Measurements from ENCODE around the gene TMEM167A. TPM values are rescaled to one million over a fixed set of nuclear protein-coding genes. Genes with fewer than 3 reads are reported as not detected.

Gene TMEM167A
- total and polyA plus RNA-seq, 2 donors (not counting 1 experiment from before 2014, with no cell fraction given) = 54.0 to 89.0 TPM

DNA sequence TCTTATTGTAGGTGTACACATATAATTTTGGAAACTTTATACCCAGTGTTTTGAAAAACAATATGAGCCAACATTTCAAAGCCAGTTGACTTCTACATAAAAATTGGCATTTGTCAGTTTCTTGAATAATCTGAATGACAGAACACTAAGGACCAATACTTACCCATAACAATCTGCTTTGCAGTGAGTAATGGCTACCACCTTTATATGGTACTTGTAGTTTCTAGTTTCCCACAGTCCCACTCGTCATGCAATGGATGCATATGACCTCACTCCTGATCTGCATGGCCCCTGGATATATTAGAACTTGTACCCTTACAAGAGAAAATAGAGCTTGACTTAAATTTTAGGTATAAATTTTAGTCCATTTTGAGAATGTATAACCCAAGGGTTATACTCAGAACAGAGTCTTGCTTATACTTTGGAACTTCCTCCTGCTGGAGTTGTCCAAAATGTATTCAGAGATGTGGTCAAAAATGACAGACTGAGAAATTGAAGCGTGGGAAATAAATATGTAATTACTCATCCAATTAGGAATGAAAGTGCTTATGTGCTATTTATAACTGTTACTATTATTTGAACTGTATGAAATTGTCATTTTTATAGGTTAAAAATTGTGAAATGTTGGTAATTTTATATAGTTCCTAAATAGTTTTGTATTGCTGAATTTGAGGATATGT, 19.6 kb upstream of the TMEM167A start:
- Histone ChIP-seq H3K4me2 (ENCODE audit: extremely low read depth, insufficient read depth, low read length) (no peak overlapping the region), H3K4me1 (ENCODE audit: control insufficient read depth, extremely low read depth, insufficient read depth, low read length) (peaks cover 11% of the 10 kb centered on the region), H3K4me3 (replicated peaks in 1 of 4; ENCODE audit: control extremely low read depth in 1 of 4, insufficient read depth in 1 of 4, low read depth in 3 of 4, low read length in 4 of 4) (peak overlapping the region in 1 of 4 experiments; percentile 14), H3K27me3 (ENCODE audit: control insufficient read depth, insufficient read depth, low read length) (no peaks in the 10 kb centered on the region), H3K27ac (ENCODE audit: insufficient read depth, low read length) (no peak overlapping the region), H3K36me3 (ENCODE audit: control insufficient read depth, insufficient read depth, low read length) (no peaks in the 10 kb centered on the region), H3K79me2 (ENCODE audit: control insufficient read depth, insufficient read depth, low read length) (no peaks in the 10 kb centered on the region), H3K9ac (ENCODE audit: insufficient read depth, low read length) (no peak overlapping the region), H3K9me3 (ENCODE audit: control insufficient read depth, insufficient read depth, low read depth, low read length) (no peaks in the 10 kb centered on the region), H4K20me1 (ENCODE audit: control insufficient read depth, extremely low read depth, insufficient read depth, low read length) (no peaks in the 10 kb centered on the region), H2AFZ (ENCODE audit: low read length) (no peak overlapping the region)
- TF ChIP-seq EZH2 (IDR thresholded peaks at IDR 0.05; ENCODE audit: low read length, missing control alignments) (no peak), CTCF (conservative IDR thresholded peaks at IDR 0.05 in 1 of 2, IDR thresholded peaks at IDR 0.05 in 1 of 2; ENCODE audit: low read depth in 1 of 2, low read length in 2 of 2) (no peak)
- DNase-seq (ENCODE audit: low read depth in 2 of 2) = peak in 1 of 2 donors; percentile 72

DNA sequence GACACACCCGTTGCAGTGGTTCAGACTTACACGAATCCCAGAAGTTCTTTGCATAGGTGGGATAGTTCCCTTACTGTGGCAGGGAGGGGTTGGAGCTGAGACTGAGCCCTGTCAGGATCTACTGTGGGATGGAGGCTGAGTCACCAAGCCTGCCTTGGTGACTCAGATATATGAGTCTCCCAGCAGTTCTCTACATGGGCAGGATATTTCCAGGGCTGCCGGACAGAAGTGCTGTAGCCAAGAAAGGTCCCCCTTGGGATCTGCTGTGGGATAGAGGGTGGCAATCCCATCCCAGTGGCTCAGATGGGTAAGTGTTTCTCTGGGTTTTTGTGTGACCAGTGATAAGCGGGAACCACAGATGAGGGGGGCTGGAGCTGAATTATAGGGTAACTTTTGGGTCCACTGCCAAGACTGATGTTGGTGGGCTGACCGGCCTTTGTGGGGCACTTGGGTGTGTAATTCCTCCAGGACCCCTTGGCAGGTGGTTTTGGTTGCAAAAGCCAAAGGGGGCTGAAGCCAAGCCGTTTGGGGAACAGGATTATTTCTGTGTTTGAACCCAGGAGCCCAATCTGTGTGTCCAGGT, 18.9 kb upstream of the TMEM167A start:
- TF ChIP-seq EZH2 (IDR thresholded peaks at IDR 0.05; ENCODE audit: low read length, missing control alignments) (no peak), CTCF (conservative IDR thresholded peaks at IDR 0.05 in 1 of 2, IDR thresholded peaks at IDR 0.05 in 1 of 2; ENCODE audit: low read depth in 1 of 2, low read length in 2 of 2) (no peak)
- H3K4me3 ChIP-seq (replicated peaks in 1 of 4; ENCODE audit: control extremely low read depth in 1 of 4, insufficient read depth in 1 of 4, low read depth in 3 of 4, low read length in 4 of 4) = peak overlapping the region in 1 of 4 experiments; percentile 14
- DNase-seq (ENCODE audit: low read depth in 2 of 2) = peak; percentile 68 to 92
- H2AFZ ChIP-seq (ENCODE audit: low read length) = no peak overlapping the region
- H3K27ac ChIP-seq (ENCODE audit: insufficient read depth, low read length) = peak overlapping the region; percentile 45
- H3K4me1 ChIP-seq (ENCODE audit: control insufficient read depth, extremely low read depth, insufficient read depth, low read length) = peaks cover 11% of the 10 kb centered on the region
- no peaks in the 10 kb centered on the region for H3K27me3 ChIP-seq (ENCODE audit: control insufficient read depth, insufficient read depth, low read length)
- H4K20me1 ChIP-seq (ENCODE audit: control insufficient read depth, extremely low read depth, insufficient read depth, low read length) = no peaks in the 10 kb centered on the region
- H3K9ac ChIP-seq (ENCODE audit: insufficient read depth, low read length) = no peak overlapping the region
- H3K36me3 ChIP-seq (ENCODE audit: control insufficient read depth, insufficient read depth, low read length) = no peaks in the 10 kb centered on the region
- H3K9me3 ChIP-seq (ENCODE audit: control insufficient read depth, insufficient read depth, low read depth, low read length) = no peaks in the 10 kb centered on the region
- peak overlapping the region; percentile 58 for H3K4me2 ChIP-seq (ENCODE audit: extremely low read depth, insufficient read depth, low read length)
- no peaks in the 10 kb centered on the region for H3K79me2 ChIP-seq (ENCODE audit: control insufficient read depth, insufficient read depth, low read length)

GRCh38 chr5:83095163-83095956, 18.2 kb upstream of the TMEM167A start:
- H3K27me3 ChIP-seq (ENCODE audit: control insufficient read depth, insufficient read depth, low read length) = no peaks in the 10 kb centered on the region
- peaks cover 11% of the 10 kb centered on the region for H3K4me1 ChIP-seq (ENCODE audit: control insufficient read depth, extremely low read depth, insufficient read depth, low read length)
- peak overlapping the region; percentile 16 for H3K27ac ChIP-seq (ENCODE audit: insufficient read depth, low read length)
- H3K9me3 ChIP-seq (ENCODE audit: control insufficient read depth, insufficient read depth, low read depth, low read length) = no peaks in the 10 kb centered on the region
- H3K4me3 ChIP-seq (replicated peaks in 1 of 4; ENCODE audit: control extremely low read depth in 1 of 4, insufficient read depth in 1 of 4, low read depth in 3 of 4, low read length in 4 of 4) = no peak overlapping the region
- no peak overlapping the region for H3K4me2 ChIP-seq (ENCODE audit: extremely low read depth, insufficient read depth, low read length)
- no peak overlapping the region for H2AFZ ChIP-seq (ENCODE audit: low read length)
- no peak for TF ChIP-seq EZH2 (IDR thresholded peaks at IDR 0.05; ENCODE audit: low read length, missing control alignments)
- TF ChIP-seq CTCF (conservative IDR thresholded peaks at IDR 0.05 in 1 of 2, IDR thresholded peaks at IDR 0.05 in 1 of 2; ENCODE audit: low read depth in 1 of 2, low read length in 2 of 2) = no peak
- H3K9ac ChIP-seq (ENCODE audit: insufficient read depth, low read length) = no peak overlapping the region
- no peaks in the 10 kb centered on the region for H3K79me2 ChIP-seq (ENCODE audit: control insufficient read depth, insufficient read depth, low read length)
- no peak for DNase-seq (ENCODE audit: low read depth in 2 of 2)
- no peaks in the 10 kb centered on the region for H4K20me1 ChIP-seq (ENCODE audit: control insufficient read depth, extremely low read depth, insufficient read depth, low read length)
- H3K36me3 ChIP-seq (ENCODE audit: control insufficient read depth, insufficient read depth, low read length) = no peaks in the 10 kb centered on the region

Measured in fibroblast of lung (primary cell).